ENCODE measurements around the gene PLEKHM2.
A peak's percentile ranks its signal among the peaks of the same experiment; 100 is the strongest.

Gene PLEKHM2

GRCh38 chr1:15740924-15741850 lies 57.1 kb downstream of the PLEKHM2 start:
- Histone ChIP-seq H3K36me3 (ENCODE audit: control insufficient read depth, insufficient read depth, low read length) (no peaks in the 10 kb centered on the region; the same call in 1 of the 2 replicates), H3K9me3 (ENCODE audit: control insufficient read depth, insufficient read depth, low read length) (no peaks in the 10 kb centered on the region), H3K27ac (ENCODE audit: low read length) (no peak overlapping the region), H3K4me1 (ENCODE audit: control insufficient read depth, insufficient read depth, low read length) (peaks cover 2% of the 10 kb centered on the region), H3K27me3 (ENCODE audit: control insufficient read depth, insufficient read depth, low read length) (no peaks in the 10 kb centered on the region), H3K4me3 (ENCODE audit: low read length) (no peak overlapping the region)
- WGBS (ENCODE audit: insufficient coverage, insufficient read length) = no CpG with 5 or more reads among the region's 27 CpGs
- peak; percentile 81 for DNase-seq (ENCODE audit: low read depth, low spot score)

- peaks cover 2% of the 10 kb centered on the region for H3K4me1 ChIP-seq (ENCODE audit: control insufficient read depth, insufficient read depth, low read length)
- no peaks in the 10 kb centered on the region for H3K9me3 ChIP-seq (ENCODE audit: control insufficient read depth, insufficient read depth, low read length)
- no peak for DNase-seq (ENCODE audit: low read depth, low spot score)
- no peak within 1 kb of the TSS for H3K27ac ChIP-seq (ENCODE audit: low read length)
- peak within 1 kb of the TSS; percentile 19; the same call in 1 of the 2 replicates for H3K4me3 ChIP-seq (ENCODE audit: low read length)
- no CpG with 5 or more reads among the region's 14 CpGs for WGBS (ENCODE audit: insufficient coverage, insufficient read length)
- H3K36me3 ChIP-seq (ENCODE audit: control insufficient read depth, insufficient read depth, low read length) = no peaks in the 10 kb centered on the region; the same call in 1 of the 2 replicates
- H3K27me3 ChIP-seq (ENCODE audit: control insufficient read depth, insufficient read depth, low read length) = no peaks in the 10 kb centered on the region
These were observed 58.2 kb downstream of the PLEKHM2 start, which contains the start of gene TMEM82 for GRCh38 chr1:15742339-15742801. Gene TMEM82, plus strand, starts transcription at chr1:15742499. Its CDS starts 61 bp downstream, at chr1:15742560.

- no peak for DNase-seq (ENCODE audit: low read depth, low spot score)
- H3K36me3 ChIP-seq (ENCODE audit: control insufficient read depth, insufficient read depth, low read length) = no peaks in the 10 kb centered on the region
- H3K27ac ChIP-seq (ENCODE audit: low read length) = no peak overlapping the region
- WGBS (ENCODE audit: insufficient coverage, insufficient read length) = no CpG with 5 or more reads among the region's 30 CpGs
- no peaks in the 10 kb centered on the region for H3K27me3 ChIP-seq (ENCODE audit: control insufficient read depth, insufficient read depth, low read length)
- H3K9me3 ChIP-seq (ENCODE audit: control insufficient read depth, insufficient read depth, low read length) = no peaks in the 10 kb centered on the region
- no peak overlapping the region for H3K4me3 ChIP-seq (ENCODE audit: low read length)
- H3K4me1 ChIP-seq (ENCODE audit: control insufficient read depth, insufficient read depth, low read length) = peaks cover 2% of the 10 kb centered on the region
These were observed 60.1 kb downstream of the PLEKHM2 start for GRCh38 chr1:15744122-15744679.

GRCh38 chr1:15747378-15747777 lies 63.3 kb downstream of the PLEKHM2 start:
- H3K4me1 ChIP-seq (ENCODE audit: control insufficient read depth, insufficient read depth, low read length) = peaks cover 4% of the 10 kb centered on the region; the same call in 1 of the 2 replicates
- H3K4me3 ChIP-seq (ENCODE audit: low read length) = no peak overlapping the region
- no peaks in the 10 kb centered on the region for H3K27me3 ChIP-seq (ENCODE audit: control insufficient read depth, insufficient read depth, low read length)
- H3K36me3 ChIP-seq (ENCODE audit: control insufficient read depth, insufficient read depth, low read length) = no peaks in the 10 kb centered on the region
- H3K27ac ChIP-seq (ENCODE audit: low read length) = no peak overlapping the region
- DNase-seq (ENCODE audit: low read depth, low spot score) = no peak
- no peaks in the 10 kb centered on the region for H3K9me3 ChIP-seq (ENCODE audit: control insufficient read depth, insufficient read depth, low read length)
- WGBS (ENCODE audit: insufficient coverage, insufficient read length) = no CpG with 5 or more reads among the region's 8 CpGs

GRCh38 chr1:15748264-15748663 lies 64.1 kb downstream of the PLEKHM2 start:
- no peak for DNase-seq (ENCODE audit: low read depth, low spot score)
- WGBS (ENCODE audit: insufficient coverage, insufficient read length) = no CpG with 5 or more reads among the region's 5 CpGs
- no peaks in the 10 kb centered on the region for H3K36me3 ChIP-seq (ENCODE audit: control insufficient read depth, insufficient read depth, low read length)
- no peak overlapping the region for H3K4me3 ChIP-seq (ENCODE audit: low read length)
- H3K4me1 ChIP-seq (ENCODE audit: control insufficient read depth, insufficient read depth, low read length) = peaks cover 4% of the 10 kb centered on the region; the same call in 1 of the 2 replicates
- no peak overlapping the region for H3K27ac ChIP-seq (ENCODE audit: low read length)
- no peaks in the 10 kb centered on the region for H3K27me3 ChIP-seq (ENCODE audit: control insufficient read depth, insufficient read depth, low read length)
- H3K9me3 ChIP-seq (ENCODE audit: control insufficient read depth, insufficient read depth, low read length) = no peaks in the 10 kb centered on the region

- Histone ChIP-seq H3K4me1 (ENCODE audit: control insufficient read depth, insufficient read depth, low read length) (peaks cover 4% of the 10 kb centered on the region; the same call in 1 of the 2 replicates), H3K4me3 (ENCODE audit: low read length) (no peak overlapping the region), H3K9me3 (ENCODE audit: control insufficient read depth, insufficient read depth, low read length) (no peaks in the 10 kb centered on the region), H3K27me3 (ENCODE audit: control insufficient read depth, insufficient read depth, low read length) (no peaks in the 10 kb centered on the region), H3K36me3 (ENCODE audit: control insufficient read depth, insufficient read depth, low read length) (no peaks in the 10 kb centered on the region), H3K27ac (ENCODE audit: low read length) (no peak overlapping the region)
- WGBS (ENCODE audit: insufficient coverage, insufficient read length) = no CpG with 5 or more reads among the region's 10 CpGs
- no peak for DNase-seq (ENCODE audit: low read depth, low spot score)
These were observed 64.7 kb downstream of the PLEKHM2 start for GRCh38 chr1:15748690-15749398.

GRCh38 chr1:15749399-15750291 lies 65.5 kb downstream of the PLEKHM2 start:
- Histone ChIP-seq H3K9me3 (ENCODE audit: control insufficient read depth, insufficient read depth, low read length) (no peaks in the 10 kb centered on the region), H3K27me3 (ENCODE audit: control insufficient read depth, insufficient read depth, low read length) (no peaks in the 10 kb centered on the region), H3K36me3 (ENCODE audit: control insufficient read depth, insufficient read depth, low read length) (no peaks in the 10 kb centered on the region), H3K4me3 (ENCODE audit: low read length) (no peak overlapping the region), H3K27ac (ENCODE audit: low read length) (no peak overlapping the region), H3K4me1 (ENCODE audit: control insufficient read depth, insufficient read depth, low read length) (peaks cover 4% of the 10 kb centered on the region; the same call in 1 of the 2 replicates)
- WGBS (ENCODE audit: insufficient coverage, insufficient read length) = no CpG with 5 or more reads among the region's 19 CpGs
- DNase-seq (ENCODE audit: low read depth, low spot score) = no peak

GRCh38 chr1:15750924-15751323 lies 66.8 kb downstream of the PLEKHM2 start:
- Histone ChIP-seq H3K27me3 (ENCODE audit: control insufficient read depth, insufficient read depth, low read length) (no peaks in the 10 kb centered on the region), H3K27ac (ENCODE audit: low read length) (no peak overlapping the region), H3K36me3 (ENCODE audit: control insufficient read depth, insufficient read depth, low read length) (no peaks in the 10 kb centered on the region), H3K9me3 (ENCODE audit: control insufficient read depth, insufficient read depth, low read length) (no peaks in the 10 kb centered on the region), H3K4me3 (ENCODE audit: low read length) (no peak overlapping the region), H3K4me1 (ENCODE audit: control insufficient read depth, insufficient read depth, low read length) (peaks cover 6% of the 10 kb centered on the region; the same call in 1 of the 2 replicates)
- WGBS (ENCODE audit: insufficient coverage, insufficient read length) = no CpG with 5 or more reads among the region's 12 CpGs
- DNase-seq (ENCODE audit: low read depth, low spot score) = no peak

GRCh38 chr1:15751717-15752116 lies 67.6 kb downstream of the PLEKHM2 start:
- no peak for DNase-seq (ENCODE audit: low read depth, low spot score)
- WGBS (ENCODE audit: insufficient coverage, insufficient read length) = no CpG with 5 or more reads among the region's 10 CpGs
- H3K27me3 ChIP-seq (ENCODE audit: control insufficient read depth, insufficient read depth, low read length) = no peaks in the 10 kb centered on the region
- H3K9me3 ChIP-seq (ENCODE audit: control insufficient read depth, insufficient read depth, low read length) = no peaks in the 10 kb centered on the region
- no peaks in the 10 kb centered on the region for H3K36me3 ChIP-seq (ENCODE audit: control insufficient read depth, insufficient read depth, low read length)
- no peak overlapping the region for H3K27ac ChIP-seq (ENCODE audit: low read length)
- H3K4me3 ChIP-seq (ENCODE audit: low read length) = no peak overlapping the region
- peaks cover 11% of the 10 kb centered on the region for H3K4me1 ChIP-seq (ENCODE audit: control insufficient read depth, insufficient read depth, low read length)

All from iPS DF 6.9 (cell line).